GM19035 (cell line): Measurements from ENCODE around the gene PDRG1.

ENCODE experiments used
- ATAC-seq: cut with Tn5 transposase; IDR thresholded peaks from one replicate; pipeline ENCODE4 v1.9.1; 2021; ENCODE audit not compliant: unreplicated experiment

The PDRG1 gene

DNA sequence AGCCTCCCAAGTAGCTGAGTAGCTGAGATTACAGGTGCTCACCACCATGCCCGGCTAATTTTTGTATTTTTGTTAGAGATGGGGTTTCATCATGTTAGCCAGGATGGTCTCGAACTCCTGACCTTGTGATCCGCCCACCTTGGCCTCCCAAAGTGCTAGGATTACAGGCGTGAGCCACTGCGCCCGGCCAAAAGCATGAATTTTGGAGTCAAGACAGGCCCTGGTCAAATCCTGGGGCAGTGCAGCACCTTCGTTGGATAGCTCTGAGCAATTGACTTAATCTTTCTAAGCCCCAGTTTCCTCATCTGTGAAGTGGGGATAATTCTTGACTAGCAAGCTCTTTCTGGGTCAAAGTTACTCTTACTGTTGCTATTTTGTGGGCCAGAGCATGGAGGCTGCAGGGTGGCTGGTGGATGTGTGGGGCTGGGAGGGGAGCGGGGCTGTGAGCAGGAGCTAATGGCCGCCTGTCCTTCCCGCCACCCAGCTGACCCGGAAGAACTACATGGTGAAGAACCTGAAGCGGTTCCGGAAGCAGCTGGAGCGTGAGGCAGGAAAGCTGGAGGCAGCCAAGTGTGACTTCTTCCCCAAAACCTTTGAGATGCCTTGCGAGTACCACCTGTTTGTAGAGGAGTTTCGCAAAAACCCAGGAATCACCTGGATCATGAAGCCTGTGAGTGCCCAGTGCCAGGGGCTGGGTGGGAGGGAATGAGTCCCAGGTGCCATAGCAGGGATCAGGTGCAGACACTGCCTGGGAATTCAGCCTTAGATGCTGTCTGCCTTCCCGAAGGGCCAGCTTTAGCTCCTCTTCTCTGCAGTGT lies 42.4 kb downstream of the PDRG1 start:
- ATAC-seq: no peak

DNA sequence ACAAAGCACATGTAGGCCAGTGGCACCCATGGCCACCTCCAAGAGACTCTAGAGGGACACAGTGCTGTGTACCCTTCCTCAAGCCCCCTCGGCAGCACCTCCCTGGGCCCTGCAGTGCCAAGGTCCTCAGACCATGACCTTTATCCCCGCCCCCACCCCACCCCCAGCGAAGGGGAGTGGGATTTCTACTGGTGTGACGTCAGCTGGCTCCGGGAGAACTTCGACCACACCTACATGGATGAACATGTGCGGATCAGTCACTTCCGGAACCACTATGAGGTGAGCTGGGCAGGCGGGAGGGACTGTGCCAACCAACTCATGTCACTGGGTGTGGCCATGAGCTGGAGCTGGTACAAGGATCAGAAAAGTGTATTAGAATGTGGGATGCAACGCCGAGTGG lies 43.4 kb downstream of the PDRG1 start:
- no peak for ATAC-seq

DNA sequence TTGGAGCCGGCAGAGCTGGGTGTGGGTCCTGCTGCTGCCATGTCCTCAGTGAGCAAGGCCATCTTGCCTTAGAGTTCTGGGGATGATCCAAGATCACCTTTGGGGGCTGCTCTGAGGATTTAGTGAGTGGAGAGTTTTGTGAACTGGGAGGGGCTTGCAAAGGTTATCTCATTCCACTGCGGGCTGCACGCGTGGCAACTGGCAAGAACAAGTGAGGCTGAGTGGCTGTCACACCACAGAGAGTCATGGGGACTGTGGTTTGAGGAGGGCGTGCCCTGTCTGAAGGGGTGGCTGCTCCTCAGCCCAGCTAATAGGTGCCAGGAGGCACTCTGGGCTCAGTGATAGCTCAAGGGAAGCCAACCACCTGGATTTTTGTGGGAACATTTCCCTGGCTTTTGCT lies 43.8 kb downstream of the PDRG1 start:
- ATAC-seq: no peak

DNA sequence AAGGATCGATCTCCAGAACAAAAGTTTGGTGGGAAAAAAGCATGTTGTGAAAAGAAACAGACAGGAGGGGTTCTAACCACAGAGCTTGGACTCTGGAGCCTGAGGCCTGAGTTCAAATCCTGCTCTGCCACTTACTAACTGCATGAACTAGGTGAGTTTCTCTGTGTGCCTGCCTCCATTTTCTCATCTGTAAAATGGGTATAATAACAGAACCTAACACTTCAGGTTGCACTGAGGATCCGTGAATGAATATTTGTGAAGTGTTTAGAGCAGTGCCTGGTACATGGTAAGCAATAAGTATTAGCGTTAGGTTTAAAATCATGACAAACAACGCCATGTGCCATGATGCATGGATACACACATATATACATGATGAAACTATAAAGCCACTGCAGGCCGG lies 44.8 kb downstream of the PDRG1 start:
- ATAC-seq: no peak

DNA sequence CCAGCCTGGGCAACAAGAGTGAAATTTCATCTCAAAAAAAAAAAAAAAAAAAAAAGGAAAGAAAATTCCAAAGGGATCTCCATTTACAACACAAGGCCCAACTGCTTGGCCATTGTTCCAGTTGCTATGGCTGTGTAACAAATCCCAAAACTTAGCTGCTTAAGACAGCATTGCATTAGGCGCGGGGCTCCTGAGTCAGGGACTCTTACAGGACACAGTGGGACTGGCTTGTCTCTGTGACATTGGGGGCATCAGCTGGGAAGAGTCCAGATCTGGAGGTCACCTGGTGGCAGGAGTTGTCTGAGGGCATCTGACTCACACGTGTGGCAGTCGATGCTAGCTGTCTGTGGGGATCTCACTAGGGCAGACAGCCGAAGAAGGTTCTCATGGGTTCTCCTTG lies 45.8 kb downstream of the PDRG1 start:
- no peak for ATAC-seq

DNA sequence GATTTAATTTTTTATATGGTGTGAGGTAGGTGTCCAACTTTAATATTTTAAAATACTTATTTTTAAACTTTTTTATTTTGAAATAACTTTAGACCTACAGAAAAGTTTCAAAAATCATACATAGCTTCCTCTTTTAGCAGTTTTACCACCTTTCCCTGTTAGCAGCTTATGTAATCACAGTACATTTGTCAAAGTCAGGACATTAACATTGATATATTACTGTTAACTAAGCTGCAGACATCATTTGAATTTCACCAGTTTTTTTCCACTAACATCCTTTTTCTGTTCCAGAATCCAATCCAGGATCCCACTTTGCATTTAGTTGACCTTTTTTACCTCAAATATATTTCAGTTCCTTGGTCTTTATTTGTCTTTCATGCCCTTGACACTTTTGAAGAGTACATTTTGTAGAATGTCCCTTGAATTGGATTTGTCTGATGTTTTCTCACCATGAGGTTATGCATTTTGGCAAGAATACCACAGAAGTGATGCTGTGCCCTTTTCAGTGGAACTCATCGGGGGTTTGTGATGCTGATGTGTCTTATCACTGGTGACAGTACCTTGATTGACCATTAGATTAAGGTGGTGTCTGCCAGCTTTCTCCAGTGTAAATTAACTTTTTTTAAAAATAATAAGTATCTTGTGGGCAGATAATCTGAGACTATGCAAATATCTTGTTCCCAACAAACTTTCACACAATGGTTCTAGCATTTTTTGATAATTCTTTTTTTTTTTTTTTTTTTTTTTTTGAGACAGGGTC lies 48.0 kb downstream of the PDRG1 start:
- no peak for ATAC-seq

DNA sequence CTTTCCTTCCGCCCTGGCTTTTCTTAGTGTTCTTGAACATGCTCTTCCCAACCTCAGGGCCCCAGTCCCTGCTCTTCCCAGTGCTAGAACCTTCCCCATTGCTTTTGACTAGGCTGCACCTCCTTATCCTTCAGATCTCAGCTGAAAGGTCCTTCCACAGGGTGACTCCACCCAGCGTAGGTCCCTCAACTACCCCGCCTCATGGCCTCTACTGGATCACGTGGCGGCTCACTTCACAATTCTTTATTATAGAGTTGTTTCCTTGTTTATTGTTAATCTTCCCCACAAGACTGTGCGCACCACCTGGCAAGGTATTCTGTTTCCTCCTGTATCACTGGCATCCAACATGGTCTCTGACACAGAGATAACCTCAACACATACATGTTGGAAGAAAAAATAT lies 50.2 kb downstream of the PDRG1 start:
- no peak for ATAC-seq

DNA sequence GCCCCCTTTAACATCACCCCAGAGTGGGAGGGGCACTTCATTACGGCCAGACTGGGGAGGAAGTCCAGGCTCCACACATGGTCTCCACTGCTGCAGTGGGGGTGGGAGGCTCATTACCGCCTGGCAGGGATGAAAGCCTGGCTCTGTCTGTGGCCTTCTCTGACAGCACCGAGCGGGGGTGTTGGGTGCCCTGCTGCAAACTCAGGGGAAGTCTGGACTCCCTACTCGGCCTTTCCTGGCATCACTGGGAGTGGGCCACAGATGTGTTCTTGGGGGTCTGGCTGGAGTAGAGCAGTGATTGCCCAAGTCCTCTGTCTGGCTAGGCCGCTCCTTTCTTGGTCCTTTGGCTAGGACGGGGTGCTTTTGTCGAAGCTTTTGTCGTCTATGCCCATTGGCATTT lies 54.3 kb downstream of the PDRG1 start:
- ATAC-seq: no peak

DNA sequence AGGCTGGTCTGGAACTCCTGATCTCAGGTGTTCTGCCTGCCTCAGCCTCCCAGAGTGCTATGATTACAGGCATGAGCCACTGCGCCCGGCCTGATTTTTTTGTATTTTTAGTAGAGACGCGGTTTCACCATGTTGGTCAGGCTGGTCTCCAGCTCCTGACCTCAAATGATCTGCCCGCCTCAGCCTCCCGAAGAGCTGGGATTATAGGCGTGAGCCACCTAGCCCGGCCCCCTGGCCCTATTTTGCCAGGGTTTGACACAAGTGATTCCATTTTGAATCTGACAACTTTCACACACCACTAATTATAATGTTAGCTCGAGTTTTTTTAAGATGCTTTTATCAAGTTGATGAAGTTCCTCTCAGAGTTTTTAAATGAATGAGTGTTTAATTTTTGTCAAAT lies 55.8 kb downstream of the PDRG1 start:
- no peak for ATAC-seq

DNA sequence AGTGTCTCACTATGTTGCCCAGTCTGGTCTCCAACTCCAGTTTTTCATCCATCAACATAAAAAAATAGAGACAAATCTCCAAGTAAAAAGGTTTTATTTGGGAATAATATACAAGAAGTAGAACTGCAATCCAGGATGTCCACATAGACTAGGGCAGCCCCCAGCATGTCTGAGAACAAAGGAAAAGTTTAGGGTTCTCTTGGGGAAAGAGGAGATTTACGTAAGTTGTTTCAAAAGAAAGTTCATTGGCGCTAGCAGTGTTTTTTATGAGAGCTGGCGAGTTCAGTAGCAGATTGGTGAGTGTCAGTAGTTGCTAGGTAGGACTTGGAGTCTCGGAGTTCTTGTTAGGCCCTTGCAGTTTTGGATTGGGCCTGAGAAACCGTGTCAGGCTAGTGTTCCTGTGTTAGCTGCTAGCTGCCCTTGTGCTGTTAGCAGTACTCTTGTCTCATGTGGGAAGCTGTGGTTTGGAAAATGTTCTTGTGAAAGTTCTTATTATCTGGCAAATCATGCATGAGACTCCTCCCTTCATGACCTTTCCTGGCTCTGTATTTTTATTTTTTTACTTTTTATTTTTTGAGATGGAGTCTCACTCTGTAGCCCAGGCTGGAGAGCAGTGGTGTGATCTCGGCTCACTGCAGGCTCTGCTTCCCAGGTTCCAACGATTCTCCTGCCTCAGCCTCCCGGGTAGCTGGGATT lies 56.7 kb downstream of the PDRG1 start:
- peak; percentile 97 for ATAC-seq
